K562 (cell line): Measurements from ENCODE around the gene ASPDH. TPM values are rescaled to one million over a fixed set of nuclear protein-coding genes. Genes with fewer than 3 reads are reported as not detected.

ENCODE experiments used
- BCLAF1 ChIP-seq, 2 experiments: fragments of 450-650 bp in 1 of 2; IDR thresholded peaks; 2 replicates each; pipeline ENCODE4 v1.6.1; 2011 to 2017; ENCODE audit warnings: low read depth in 2 of 2, antibody characterized with exemption in 1 of 2, borderline replicate concordance in 1 of 2, low read length in 1 of 2, mild to moderate bottlenecking in 1 of 2, mixed read lengths in 1 of 2; ENCODE audit not compliant: control insufficient read depth in 1 of 2
- CTCF ChIP-seq, 3 experiments: IDR thresholded peaks in 2 of 3; conservative IDR thresholded peaks in 1 of 3; 2 replicates each; pipeline ENCODE4 v1.5.1; 2011 to 2012; ENCODE audit warnings: low read length in 3 of 3, mild to moderate bottlenecking in 3 of 3, control low read depth in 2 of 3, improper control_type of control experiment in 1 of 3, inconsistent platforms in 1 of 3, low read depth in 1 of 3, mixed read lengths in 1 of 3, moderate library complexity in 1 of 3; ENCODE audit not compliant: insufficient read depth in 2 of 3
- E2F3 ChIP-seq: fragments of 250-450 bp; sonication (Bioruptor Pico); IDR thresholded peaks from 2 replicates; pipeline ENCODE4 v1.4.0; 2020; ENCODE audit warnings: mild to moderate bottlenecking
- HIVEP1 ChIP-seq: fragments of 250-450 bp; sonication (Bioruptor Pico); IDR thresholded peaks from 2 replicates; pipeline ENCODE4 v1.4.0; 2020; ENCODE audit warnings: mild to moderate bottlenecking
- ZBTB33 ChIP-seq: sonication (generic); formaldehyde crosslinking; IDR thresholded peaks from 2 replicates; pipeline ENCODE4 v1.8.1; 2023; ENCODE audit warnings: mild to moderate bottlenecking, missing genetic modification reagents
- ZNF121 ChIP-seq: sonication (generic); formaldehyde crosslinking; conservative IDR thresholded peaks from 2 replicates; pipeline ENCODE4 v1.8.0; 2022; ENCODE audit warnings: missing genetic modification reagents
- ZNF764 ChIP-seq: fragments of 250-450 bp; sonication (Bioruptor Pico); IDR thresholded peaks from 2 replicates; pipeline ENCODE4 v1.4.0; 2020; ENCODE audit warnings: low read depth, mild to moderate bottlenecking, moderate library complexity
- polyA plus RNA-seq, 8 experiments: library from polyadenylated mRNA; depleted of rRNA in 4 of 8; stranded (reverse) in 5 of 8; unstranded in 3 of 8; fragments of >200 nt; fragmentation: Nextera tagmentation in 2 of 8; fragmentation: Illumina TruSeq in 1 of 8; extraction: Ambion mirVana in 2 of 8; extraction: Trizol in 1 of 8; gene quantifications; 2 replicates each; pipeline versions ENCODE4 v1.2.1 to v1.2.3, GENCODE V29; 2011 to 2014; ENCODE audit warnings: inconsistent platforms in 1 of 8, missing spikeins in 1 of 8
- total RNA-seq, 7 experiments: library from RNA; depleted of rRNA in 6 of 7; stranded (reverse); fragments of >200 nt in 6 of 7; fragmentation: Illumina TruSeq in 2 of 7; extraction: Trizol in 2 of 7; gene quantifications; 2 replicates each; pipeline versions ENCODE4 v1.2.1 to v1.2.3, GENCODE V29; 2011 to 2021; ENCODE audit warnings: low replicate concordance in 1 of 7

The ASPDH gene
- total and polyA plus RNA-seq, 9 of the 15 experiments (the other 6 are each of a cell fraction or from before 2014, with no cell fraction given) = not detected

- peak; percentile 70 to 98 (median 83) for TF ChIP-seq CTCF (IDR thresholded peaks at IDR 0.05 in 2 of 3, conservative IDR thresholded peaks at IDR 0.05 in 1 of 3; ENCODE audit: insufficient read depth in 2 of 3, low read depth in 1 of 3, low read length in 3 of 3)
- TF ChIP-seq ZNF764 (CRISPR knock-in tag) = peak; percentile 99
- no peak for TF ChIP-seq ZNF121
- TF ChIP-seq E2F3 (CRISPR knock-in tag) = no peak
- no peak for TF ChIP-seq HIVEP1 (CRISPR knock-in tag)
- no peak for TF ChIP-seq BCLAF1 (IDR thresholded peaks at IDR 0.05; ENCODE audit: borderline replicate concordance in 1 of 2, control insufficient read depth in 1 of 2, low read depth in 2 of 2, low read length in 1 of 2)
- TF ChIP-seq ZBTB33 = peak; percentile 97
- TF ChIP-seq, all 486 proteins: peak for 14
These were observed 26.7 kb downstream of the ASPDH start (continued) for GRCh38 chr19:50486823-50487515.
